HK-2 (cell line): ENCODE data around the gene RNF217.

Source experiments
- DNase-seq: peaks from one replicate; pipeline ENCODE4 v3.0.0-alpha.2; 2018; ENCODE audit not compliant: unreplicated experiment

The RNF217 gene

DNA sequence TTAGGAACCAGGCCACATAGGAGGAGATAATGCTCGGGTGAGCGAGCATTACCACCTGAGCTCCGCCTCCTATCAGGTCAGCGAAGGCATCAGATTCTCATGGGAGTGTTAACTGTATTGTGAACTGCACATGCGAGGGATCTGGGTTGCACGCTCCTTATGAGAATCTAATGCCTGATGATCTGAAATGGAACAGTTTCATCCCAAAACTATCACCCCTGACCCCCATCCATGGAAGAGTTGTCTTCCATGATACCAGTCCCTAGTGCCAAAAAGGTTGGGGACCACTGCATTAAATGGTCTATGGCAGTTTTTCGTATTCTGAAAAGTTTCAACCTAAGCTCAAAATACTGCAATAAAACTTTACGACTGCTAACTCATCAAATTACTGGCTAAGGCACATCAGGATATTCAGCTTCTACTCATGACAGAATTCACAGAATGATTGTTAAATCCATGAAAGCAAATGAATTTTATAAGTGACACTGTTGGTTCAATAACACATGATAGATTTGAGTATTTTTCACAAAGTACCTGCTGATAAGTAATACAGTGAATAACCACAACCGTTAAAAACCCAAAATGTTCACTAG is 25.9 kb downstream of the RNF217 start:
- no peak for DNase-seq

- DNase-seq: no peak
These were observed 27.1 kb downstream of the RNF217 start for GRCh38 chr6:124989136-124989983.

- DNase-seq: no peak
These were observed 28.8 kb downstream of the RNF217 start for GRCh38 chr6:124990988-124991387.

DNA sequence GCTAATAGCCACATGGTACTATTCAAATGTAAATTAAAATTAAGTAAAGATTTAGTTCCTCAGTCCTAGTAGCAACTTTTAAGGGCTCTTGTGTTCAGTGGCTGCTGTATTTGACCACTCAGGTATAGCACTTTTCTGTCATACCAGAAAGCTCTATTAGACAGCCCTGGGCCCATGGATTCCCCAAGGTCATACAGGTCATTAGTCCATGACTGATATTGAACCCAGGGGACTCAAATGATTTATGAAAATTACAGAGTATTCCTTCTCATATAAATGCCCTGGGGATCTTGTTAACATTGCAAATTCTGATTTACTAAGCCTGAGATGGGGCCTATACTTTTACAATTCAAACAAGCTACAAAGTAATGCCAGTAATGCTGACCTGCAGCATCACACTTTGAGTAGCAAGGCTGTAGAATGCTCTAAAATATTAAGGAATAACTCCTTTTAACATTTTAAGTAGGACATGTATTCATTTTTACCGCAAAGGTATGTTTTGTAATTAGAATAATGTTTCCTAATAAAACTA is 29.6 kb downstream of the RNF217 start:
- no peak for DNase-seq

DNA sequence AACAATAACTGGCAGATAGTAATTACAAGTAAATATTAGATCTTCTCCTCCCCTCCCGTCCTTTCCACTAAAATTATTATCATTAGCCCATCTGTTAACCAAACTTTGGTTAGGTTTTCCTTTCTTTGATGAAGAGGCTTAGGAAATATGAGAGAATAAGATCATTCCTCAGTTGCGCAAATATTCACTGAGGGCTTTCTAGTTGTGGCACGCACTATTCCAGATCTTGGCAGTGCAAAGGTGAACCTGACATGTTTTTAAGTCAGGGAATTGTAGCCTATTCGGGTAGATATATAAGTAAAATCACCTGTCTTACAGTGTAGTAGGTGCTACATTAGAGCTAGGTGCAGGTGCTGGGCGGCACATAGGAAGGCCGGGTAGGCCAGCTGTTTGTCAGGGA is 31.1 kb downstream of the RNF217 start:
- DNase-seq: no peak

- no peak for DNase-seq
These were observed 32.4 kb downstream of the RNF217 start for GRCh38 chr6:124994648-124995047.

DNA sequence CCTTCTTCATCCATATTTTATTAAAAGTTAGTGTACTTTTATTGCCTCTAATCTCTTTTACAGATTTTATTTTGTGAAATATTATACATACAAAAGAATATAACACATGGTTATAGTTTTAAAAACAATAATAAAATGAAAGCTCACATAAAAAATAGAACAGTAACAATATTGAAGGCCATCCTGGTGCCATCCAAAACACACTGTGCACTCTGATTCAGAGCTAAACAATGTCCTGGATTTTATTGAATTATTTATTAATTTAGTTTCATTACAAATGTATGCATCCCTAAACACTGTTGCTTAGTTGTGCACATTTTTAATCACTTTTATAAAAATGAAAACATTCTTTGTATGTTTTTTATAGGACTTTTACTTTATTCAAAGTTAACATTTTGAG is 32.9 kb downstream of the RNF217 start:
- no peak for DNase-seq

GRCh38 chr6:124995645-124996325 is 33.5 kb downstream of the RNF217 start:
- DNase-seq: no peak

- no peak for DNase-seq
These were observed 34.2 kb downstream of the RNF217 start for GRCh38 chr6:124996411-124996810.

DNA sequence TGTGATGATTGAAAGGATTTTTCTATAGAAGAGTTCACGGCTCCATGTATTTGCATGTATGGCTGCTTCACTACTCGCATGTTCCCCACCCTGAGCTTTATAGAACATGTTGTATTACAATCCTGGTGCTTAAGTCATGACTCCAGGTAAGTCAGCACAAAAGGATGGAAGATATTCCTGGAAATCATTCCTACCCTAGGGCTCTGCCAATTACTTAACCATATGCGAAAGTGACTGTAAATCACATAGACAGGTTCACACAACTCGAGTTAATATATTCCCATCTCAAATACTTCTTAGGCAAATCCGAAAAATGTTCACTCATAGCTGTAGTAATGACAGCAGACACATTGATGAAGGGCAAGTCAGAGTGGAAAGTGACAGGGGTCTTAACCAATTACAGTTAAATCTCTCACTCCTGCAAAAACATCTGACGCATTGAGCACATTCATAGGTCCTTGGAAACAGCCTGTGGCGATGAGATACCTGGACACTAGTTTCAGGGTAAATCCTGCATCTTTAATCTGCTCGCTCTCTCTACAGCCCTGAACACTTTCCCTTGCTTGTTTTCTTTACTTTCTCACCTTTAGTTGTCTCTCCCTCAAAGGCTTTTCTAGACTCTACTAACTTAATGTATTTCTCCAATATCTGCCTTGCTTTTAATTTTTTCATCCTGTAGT is 35.1 kb downstream of the RNF217 start:
- no peak for DNase-seq

GRCh38 chr6:124999105-124999764 is 37.0 kb downstream of the RNF217 start:
- DNase-seq: no peak

DNA sequence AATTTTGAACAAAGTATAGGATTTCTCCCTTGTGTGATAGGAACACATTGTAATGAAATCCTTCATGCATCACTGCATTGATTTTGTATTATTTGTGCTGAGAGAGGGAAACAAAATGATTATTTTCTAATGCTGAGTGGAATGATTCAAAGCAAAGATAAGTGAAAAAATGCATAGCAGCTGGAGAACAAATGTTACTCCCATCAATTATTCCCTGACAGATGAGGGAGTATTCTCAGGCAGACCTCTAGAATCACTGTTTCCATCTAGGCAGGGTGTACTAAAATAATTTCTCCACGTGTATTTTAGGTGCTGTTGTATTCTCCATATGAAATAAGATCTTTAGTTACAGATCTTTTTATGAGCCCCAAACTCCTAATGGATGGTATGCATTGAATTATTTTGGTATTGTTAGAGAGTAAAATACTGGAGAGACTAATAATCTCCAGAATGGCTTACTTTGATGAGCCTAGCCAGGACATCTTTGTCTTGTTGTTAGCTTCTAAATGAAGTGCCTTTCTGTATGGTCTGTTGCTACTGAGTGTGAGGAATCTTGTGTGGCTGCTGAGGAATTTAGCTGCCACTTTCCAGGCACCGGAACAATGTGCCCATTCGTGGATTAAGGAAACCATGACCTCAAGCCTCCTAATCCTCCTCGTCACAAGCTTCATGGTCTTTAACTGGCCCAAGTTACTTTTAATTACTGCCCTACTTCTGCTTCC is 39.6 kb downstream of the RNF217 start:
- DNase-seq: peak; percentile 24

GRCh38 chr6:125002406-125002741 is 40.1 kb downstream of the RNF217 start:
- DNase-seq: no peak

DNA sequence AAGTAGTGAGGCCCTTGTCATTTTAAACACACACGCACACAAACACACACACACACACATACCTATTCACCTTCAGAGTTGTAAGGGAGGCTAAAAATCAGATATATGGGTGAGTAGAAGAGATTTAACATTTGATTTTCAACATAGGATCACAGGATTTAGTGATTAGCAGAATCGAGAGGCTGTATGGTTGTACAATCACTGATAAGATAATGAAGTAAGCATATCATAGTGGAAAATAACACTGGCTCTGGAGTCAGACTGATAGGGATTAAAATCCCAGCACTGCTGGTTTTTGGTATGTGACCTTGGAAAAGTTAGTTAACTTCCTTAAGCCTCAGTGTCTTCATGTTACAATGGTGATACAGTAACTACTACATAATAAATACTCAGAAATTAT is 40.8 kb downstream of the RNF217 start:
- no peak for DNase-seq

DNA sequence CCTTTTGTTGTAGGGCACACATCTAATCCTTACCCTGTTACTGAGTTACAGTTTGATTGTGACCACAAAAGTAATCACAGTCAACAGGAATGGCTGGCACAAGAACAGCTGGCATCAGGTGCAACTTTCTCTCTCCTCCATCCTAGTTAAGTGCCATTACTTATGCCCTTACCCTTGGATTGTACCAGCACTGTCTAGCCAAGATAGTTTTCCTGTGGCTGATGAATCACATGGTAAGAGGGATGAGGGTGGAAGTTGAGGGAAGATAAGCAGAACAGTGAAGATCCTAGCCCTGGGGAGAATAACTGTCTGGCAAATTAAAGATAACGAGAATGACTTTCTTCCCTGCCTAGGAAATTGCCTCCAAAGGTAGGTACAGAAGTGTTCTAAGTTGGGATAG is 42.0 kb downstream of the RNF217 start:
- no peak for DNase-seq

GRCh38 chr6:125004797-125005595 is 42.8 kb downstream of the RNF217 start:
- DNase-seq: no peak

- peak; percentile 68 for DNase-seq
These were observed 46.0 kb downstream of the RNF217 start for GRCh38 chr6:125008261-125008703.

DNA sequence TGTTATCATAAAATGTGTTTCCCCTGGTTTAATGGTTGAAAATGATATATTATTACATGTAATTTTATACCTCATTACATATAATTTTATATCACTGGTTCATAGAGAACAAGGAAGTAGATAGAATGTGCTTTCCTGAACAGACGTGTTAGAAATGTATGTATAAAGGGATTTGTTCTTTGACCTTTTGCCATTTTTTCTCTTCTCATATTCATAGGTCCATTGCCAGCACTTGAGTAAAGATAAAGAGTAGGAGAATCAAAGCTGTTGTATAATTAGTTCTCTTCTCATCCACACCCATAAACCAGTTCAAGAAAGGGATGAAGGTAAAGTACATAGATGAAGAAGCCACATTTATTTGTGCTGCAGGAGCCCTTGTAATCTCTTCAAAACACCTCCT is 46.7 kb downstream of the RNF217 start:
- no peak for DNase-seq

DNA sequence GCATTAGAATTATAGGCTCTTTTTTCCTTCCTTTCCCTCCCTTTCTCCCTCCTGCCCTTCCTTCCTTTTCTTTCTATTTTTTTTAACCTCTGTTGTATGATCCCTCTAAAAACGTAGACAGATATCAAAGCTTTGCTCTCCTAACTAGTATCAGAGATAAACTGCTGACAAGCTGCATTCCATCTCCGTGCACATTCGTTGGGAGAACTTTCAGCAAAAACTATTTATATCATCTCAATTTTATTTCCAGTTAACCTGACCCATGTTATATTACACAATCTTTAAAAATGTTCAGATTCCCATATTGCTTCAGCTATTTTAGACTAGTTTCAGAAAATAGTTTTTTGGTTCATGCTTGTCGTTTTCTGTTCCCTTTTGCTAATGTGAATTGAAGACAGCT is 47.3 kb downstream of the RNF217 start:
- DNase-seq: no peak
